Left cardiac atrium (tissue), 4 donors: Measurements from ENCODE around the gene CDC14A. TPM values are rescaled to one million over a fixed set of nuclear protein-coding genes. Genes with fewer than 3 reads are reported as not detected.

Source experiments
- ATAC-seq, 2 donors: fragments of 200-7000 bp; cut with Tn5 transposase; one replicate each; pipeline ENCODE4 v1.9.1; 2020; ENCODE audit warnings: mild to moderate bottlenecking in 2 of 2, moderate library complexity in 2 of 2
- DNase-seq: peaks from one replicate; pipeline ENCODE4 v3.0.0-alpha.2; 2020
- intact Hi-C, 2 donors: fragments of 100-400 bp; cut with DNase I; formaldehyde crosslinking; loops; one replicate each; pipeline versions ENCODE4 v1.14.1 to v1.15.1; 2022 to 2023
- total RNA-seq, 2 donors: library from RNA; stranded (reverse); fragmentation: NEBNext Ultra II Directional; extraction: Animal tissue kit (Norgen Biotek cat#: 25700); gene quantifications; one replicate each; pipeline ENCODE4 v1.2.1, GENCODE V29; 2021
- donor health status: DM: no; HTN: yes; CAD: no.
- donor health status: DM: no; HTN: yes; CAD: no; lungs with severe emphysema.
- donor health status: DM: yes; HTN: yes; CAD: no.
- donor health status: Dilated cardiomyopathy.

CDC14A gene
- total RNA-seq, 2 donors from 2014 or later, result 4.5 to 4.7 TPM

DNA sequence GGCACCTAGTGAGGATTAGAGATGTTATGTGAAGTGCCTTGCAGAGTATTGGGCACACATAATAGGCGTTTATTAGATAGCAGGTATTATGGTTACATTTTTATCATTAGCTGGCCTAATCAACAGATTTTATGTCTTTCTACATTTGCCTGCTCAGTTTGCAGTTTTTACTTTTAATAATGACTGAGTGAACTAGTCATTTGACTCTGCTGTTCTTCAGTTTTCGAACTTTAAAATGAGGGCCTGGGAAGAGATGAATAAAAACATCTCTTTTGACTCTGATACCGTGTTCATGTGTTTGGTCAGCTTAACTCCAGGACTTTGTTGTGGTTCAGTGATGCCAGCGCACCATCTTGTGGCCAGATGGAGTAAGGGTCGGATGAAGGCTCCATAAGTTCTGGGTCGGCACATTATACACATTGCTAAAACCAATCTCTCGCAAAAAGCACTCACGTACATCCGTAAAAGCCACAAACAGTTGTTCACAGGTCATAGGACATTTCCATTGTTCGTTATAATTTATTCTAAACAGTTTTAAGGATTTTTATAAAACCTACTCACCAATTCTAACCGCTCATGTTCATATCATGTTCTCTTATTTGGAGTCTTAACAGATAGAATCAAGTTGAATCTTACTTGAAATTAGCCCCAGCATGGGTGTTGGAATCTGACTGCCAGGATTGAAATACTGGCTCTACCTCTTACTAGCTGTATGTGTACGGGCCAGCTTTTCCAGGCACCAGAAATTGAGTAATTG lies 107.2 kb downstream of the CDC14A start:
- ATAC-seq (peak; percentile 87 to 91), DNase-seq (peak; percentile 75)
- intact Hi-C loops, result loop anchor here (5.0 to 10.0 kb wide), 5 partner anchors 145 to 652 kb away; no protein-coding TSS in a partner anchor

DNA sequence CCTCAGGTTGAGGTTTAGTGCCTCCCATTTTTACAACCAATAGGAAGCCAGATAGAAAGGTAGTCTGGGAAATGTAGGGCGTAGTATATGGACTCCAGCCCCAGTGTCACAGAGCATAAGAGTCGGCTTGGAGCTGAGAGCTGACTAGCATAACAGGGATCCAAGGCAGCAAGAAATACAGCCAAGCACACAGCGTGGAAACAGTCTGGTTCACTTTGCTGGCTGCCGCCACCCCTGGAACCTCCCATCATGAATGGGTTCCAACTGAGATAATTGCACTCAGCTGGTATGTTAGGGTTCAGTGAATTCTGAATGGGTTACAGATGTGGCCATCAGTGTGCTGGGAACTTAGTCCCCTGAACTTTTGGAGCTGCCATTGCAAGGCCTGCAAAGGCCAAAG lies 108.9 kb downstream of the CDC14A start:
- ATAC-seq (peak; percentile 65 to 75), DNase-seq (no peak)
- intact Hi-C loops, result loop anchor here (5.0 to 10.0 kb wide), 3 partner anchors 144 to 646 kb away; no protein-coding TSS in a partner anchor

DNA sequence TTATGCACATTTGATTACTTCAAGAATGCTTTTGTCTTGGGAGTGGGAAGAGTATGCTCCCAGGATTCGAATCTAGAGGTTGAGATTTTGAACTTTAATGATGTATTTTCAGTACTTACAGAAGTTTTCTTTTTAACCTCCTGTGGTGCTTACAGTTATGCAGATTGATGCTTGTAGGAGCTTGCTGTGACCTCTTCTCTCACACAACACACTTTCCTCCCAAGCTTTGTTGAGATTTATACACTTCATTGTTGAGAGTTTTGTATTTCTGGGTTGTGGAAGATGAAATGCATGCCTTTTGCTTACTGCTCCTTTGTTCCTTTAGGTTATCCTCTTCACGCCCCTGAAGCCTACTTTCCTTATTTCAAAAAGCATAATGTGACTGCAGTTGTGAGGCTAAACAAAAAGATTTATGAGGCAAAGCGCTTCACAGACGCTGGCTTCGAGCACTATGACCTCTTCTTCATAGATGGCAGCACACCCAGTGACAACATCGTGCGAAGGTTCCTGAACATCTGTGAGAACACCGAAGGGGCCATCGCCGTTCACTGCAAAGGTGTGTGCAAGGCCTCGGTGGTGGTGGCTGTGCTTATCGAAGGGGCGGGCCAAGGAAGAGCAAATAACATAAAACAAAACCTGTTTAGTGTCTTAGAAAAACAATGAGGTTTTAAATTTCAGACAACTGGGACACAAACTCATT lies 110.2 kb downstream of the CDC14A start:
- intact Hi-C loops, result loop anchor here (2.0 to 10.0 kb wide), 4 partner anchors 142 to 648 kb away; no protein-coding TSS in a partner anchor

DNA sequence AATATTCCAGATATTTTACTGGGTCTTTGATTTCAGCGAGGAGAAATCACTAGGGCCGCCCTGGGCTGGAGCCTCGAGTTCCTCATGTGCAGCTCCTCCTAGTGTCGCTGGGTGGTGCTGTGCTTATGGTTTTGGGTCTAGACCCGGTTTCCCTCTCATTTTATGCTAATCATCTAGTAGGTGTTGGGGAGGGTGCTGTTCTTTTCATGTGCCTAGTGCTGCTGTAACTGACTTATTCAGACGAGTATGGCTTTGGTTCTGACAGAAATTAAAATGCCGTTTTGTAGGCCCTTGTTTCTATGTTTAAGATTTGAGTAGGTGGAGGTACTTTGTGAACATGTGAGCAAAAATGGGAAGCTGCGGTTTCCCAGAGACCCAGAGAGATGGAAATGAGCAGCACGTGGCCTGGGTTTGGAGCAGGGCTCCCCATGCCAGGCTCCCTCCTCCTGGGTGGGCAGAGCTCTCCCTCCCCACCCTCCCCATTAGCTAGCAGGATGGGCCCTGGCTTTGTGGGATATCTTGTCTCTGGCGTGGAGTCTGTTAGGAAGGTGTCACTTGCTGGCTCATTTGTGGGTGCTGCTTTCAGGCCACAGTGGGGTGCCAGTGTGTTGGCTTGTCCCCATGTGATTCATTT lies 111.6 kb downstream of the CDC14A start:
- ATAC-seq (peak; percentile 73 to 78), DNase-seq (peak; percentile 56)
- intact Hi-C loops, result loop anchor here (2.0 to 10.0 kb wide), 4 partner anchors 141 to 649 kb away; no protein-coding TSS in a partner anchor

More for the DNA sequence above, 110.2 kb downstream of the CDC14A start:
- ATAC-seq, result no peak
- DNase-seq, result no peak

DNA sequence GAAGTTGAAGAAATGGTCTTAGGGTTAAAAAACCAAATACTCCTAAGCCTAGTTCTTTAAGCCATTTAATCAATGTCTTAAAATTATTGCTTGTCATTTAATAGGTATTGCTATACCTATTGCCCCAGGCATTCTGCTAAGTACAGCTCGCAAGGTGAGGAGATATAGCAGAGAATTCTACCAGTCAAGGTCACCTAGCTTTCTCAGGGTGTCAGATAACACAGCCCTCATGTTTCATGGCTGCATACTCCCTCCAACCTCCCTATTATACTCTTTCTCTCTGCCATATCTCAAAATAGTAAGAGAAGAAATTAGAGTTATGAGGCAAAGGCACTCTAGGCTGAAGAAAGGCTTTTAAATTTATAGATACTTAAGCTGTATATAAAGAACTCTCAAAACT lies 117.3 kb downstream of the CDC14A start:
- intact Hi-C loops, result loop anchor here (10.0 kb wide), 2 partner anchors 135 to 655 kb away; no protein-coding TSS in a partner anchor
- ATAC-seq, result peak in 1 of 2 donors; percentile 40
- no peak for DNase-seq

DNA sequence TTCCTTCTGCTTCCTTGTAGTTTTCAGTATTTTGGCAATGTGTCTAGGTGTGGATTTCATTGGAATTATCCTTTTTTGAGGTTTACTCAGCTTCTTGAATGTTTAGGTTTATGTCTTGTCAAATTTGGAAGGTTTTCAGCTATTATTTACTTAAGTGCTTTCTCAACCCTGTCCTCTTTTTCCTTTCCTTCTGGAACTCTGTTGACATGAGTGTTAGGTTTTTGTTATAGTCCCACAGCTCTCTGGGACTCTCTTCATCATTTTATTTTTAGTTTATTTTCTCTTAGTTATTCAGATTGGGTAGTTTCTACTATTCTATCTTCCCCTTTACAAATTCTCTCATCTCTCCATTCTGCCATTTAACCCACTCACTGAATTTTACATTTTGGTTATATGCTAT lies 122.5 kb downstream of the CDC14A start:
- DNase-seq (no peak), ATAC-seq (no peak)
- intact Hi-C loops, result no loop called here

DNA sequence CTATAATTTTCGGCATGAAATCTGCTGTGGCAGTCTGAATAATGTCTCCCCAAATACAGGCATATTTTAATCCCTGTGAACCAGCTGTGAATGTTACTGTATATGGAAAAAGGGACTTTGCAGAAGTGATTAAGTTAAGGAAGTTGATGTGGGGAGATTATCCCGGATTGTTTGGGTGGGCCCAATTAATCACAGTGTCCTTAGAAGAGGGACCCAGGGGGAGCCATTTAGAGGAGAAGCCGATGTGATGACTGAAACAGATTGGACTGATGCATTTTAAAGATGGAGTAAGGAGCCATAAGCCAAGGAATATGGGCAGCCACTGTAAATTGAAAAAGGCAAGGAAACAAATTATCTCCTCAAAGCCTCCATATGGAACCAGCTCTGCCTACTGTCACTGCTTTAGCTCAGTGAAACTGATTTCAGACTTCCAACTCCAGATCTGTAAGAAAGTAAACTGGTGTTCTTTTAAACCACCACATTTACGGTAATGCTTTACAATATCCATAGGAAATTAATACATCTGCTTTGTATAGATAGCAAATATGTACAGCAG lies 124.5 kb downstream of the CDC14A start:
- ATAC-seq, result no peak
- intact Hi-C loops, result no loop called here

DNA sequence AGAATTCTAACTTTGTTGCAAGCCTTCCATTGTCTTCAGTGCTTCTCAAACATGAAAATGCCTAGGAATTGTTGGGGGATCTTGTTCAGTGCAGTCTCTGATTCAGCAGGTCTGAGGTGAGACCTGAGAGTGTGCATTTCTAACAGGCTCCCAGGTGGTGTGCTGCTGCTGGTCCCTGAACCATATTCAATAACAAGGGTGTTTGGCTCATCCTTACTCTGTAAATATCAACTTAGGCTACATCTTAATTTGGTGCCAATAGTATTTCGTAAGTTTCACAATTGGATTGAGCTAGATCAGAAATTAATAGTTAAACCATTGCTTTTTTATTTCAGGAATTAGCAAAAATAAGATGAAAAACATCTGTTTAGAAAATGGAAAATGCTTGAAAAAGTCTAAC lies 126.5 kb downstream of the CDC14A start:
- intact Hi-C loops, result no loop called here
- no peak for ATAC-seq
- DNase-seq, result no peak

More for the DNA sequence above, 124.5 kb downstream of the CDC14A start:
- no peak for DNase-seq

DNA sequence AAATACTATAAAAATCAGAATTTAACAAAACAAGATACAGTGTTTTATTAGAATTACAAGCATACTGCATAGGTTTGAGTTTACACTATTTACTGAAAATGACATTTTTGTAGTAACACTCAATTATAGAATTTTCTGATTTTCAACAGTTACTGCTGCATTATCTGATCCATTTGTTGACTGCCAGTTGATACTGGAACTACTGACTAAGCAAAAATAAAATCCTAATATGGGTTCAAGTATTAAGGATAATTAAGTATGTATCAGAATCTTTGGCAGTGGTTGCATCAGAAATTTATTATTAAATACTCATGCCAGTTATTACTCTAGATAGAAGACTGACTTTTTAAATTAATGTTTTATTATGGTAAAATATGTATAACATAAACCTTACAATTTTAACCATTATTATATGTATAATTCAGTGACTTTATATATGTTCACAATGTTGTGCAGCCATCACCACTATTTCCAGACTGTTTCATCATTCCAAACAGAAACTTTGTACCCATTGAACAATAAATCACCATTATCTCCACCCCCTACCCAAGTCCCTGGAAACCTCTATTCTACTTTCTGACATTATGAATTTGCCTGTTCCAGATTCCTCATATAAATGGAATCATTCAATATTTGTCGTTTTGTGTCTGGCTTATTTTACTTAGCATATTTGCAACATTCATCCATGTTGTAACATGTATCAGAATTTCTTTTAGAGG lies 127.5 kb downstream of the CDC14A start:
- ATAC-seq (no peak), DNase-seq (no peak)
- intact Hi-C loops, result no loop called here

DNA sequence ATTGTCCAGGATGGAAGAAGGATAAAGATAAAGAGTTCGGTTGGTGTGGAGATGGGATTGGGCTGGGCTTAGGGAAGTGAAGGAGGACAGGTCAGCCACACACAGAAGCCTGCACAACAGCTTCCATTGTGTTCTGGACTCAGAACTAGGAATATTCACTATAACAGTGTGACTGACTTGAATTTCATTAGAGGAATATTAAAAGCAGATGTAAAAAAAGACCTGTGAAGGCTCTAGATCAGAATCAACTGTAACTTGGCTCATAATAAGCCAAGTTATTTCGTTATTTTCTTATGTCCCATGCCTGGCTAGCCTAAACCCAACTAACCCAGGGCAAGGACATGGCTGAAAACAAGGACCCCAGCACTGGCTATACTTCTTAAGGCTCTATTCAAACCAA lies 129.0 kb downstream of the CDC14A start:
- ATAC-seq, result no peak
- intact Hi-C loops, result no loop called here
- no peak for DNase-seq

DNA sequence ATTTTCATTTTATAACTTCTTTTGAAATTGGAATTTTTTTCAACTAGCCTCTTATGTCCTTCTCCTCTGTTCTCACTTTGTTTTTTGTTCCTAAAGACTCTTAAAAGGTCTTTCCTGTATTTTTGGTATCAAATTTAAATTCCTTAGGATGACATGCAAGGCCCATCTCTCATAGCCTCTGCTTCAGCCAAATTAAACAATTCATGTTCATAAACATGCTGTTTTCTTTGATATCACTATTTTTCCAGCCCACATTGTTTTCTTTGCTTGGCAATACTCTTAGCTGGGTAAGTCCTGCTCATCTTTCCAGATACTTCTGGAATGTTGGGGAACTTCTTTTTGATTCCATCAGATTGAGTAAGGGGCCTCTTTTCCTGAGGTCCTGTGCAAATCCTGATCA lies 129.9 kb downstream of the CDC14A start:
- no peak for ATAC-seq
- DNase-seq, result no peak
- intact Hi-C loops, result no loop called here

DNA sequence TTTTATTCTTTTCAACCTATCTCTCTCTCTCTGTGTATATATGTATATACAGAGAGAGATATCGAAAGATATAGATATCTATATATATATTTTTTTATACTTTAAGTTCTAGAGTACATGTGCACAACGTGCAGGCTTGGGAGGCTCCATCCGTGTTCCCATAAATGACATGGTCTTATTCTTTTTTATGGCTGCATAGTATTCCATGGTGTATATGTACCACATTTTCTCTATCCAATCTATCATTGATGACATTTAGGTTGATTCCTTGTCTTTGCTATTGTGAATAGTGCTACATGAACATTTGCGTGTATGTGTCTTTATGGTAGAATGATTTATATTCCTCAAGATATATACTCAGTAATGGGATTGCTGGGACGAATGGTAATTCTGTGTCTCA lies 130.4 kb downstream of the CDC14A start:
- DNase-seq, result no peak
- intact Hi-C loops, result no loop called here
- ATAC-seq, result no peak

DNA sequence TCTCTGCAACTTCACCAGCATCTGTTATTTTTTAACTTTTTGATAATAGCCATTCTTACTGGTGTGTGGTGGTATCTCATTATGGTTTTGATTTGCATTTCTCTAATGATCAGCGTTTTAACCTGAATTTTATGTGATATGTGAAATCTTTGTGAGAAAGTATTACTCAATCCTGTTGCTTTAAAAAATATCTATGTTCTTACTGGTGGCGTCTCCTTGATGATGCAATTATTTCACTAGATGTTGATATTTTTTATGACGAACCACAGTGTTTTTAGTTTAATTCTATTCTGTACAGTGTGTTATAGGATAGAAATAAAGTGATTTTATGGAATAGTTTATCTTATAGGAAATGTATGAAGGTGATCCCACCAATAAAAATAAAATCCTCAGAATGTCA lies 130.9 kb downstream of the CDC14A start:
- intact Hi-C loops, result no loop called here

DNA sequence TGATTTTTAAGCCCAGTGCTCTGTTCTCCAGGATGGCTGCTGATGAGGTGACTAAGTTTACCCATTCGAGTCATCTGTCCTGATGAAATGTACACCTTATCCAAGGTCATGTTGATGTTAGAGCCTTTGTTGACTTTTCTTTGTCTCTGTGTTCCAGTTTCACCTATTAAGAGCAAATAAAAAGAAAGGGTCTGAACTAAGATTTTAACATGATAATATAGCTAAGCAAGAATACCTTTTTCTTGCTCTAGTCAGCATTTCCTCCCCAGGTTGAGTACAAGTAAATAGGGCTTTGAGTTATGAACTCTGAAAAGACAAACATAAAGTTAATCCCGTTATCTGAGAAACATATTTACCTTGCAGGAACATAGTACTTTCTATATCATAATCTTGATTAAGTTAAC lies 133.6 kb downstream of the CDC14A start:
- intact Hi-C loops, result no loop called here
- DNase-seq (no peak), ATAC-seq (no peak)

More for the DNA sequence above, 130.9 kb downstream of the CDC14A start:
- ATAC-seq, result no peak
- no peak for DNase-seq

DNA sequence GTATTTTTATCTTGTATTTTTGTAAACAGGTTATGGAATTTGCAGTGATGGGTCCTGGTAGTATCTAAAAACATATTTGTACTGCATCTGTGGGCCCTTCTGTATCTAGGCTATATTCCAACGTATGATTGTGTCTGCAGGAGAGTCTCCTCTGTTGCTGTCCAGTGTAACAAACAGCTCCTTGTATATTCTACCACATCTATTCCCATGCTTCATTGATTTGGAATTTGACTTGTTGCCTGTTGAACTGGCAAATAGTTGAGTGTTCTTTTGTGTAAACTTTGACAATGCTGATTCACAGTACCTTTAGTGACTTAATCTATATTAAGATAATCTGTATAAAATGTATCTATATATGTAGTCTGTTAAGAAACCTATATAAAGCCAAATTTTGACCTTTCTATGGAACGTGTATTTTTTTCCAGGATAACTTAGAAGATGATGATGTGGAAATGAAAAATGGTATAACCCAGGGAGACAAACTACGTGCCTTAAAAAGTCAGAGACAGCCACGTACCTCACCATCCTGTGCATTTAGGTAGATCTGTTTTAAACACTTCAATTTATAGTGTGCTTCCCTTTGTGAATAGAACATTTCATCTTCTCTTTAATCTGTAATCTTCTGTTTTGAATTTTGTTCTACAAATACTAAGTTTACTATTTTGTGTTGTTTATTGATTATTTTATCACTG lies 142.2 kb downstream of the CDC14A start:
- DNase-seq, result no peak
- intact Hi-C loops, result no loop called here

DNA sequence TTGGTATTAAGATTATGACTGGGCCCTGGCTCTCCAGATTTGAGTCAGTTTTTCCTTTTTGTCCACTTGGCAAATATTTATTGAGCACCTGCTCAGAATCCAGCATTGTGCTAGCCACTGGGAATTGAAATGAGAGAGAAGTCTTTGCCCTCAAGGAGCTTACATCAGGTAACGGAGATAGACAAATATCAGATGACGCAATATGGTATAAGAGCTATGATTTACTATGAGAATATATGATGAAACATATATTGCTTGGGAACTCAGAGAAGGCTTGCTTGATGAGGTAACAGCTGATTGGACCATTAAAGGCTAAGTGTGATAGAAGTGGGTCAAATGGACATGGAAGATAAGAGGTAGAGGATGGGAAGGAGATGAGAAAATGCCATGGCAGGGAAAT lies 144.6 kb downstream of the CDC14A start:
- intact Hi-C loops, result no loop called here
- DNase-seq, result no peak
- ATAC-seq, result no peak

More for the DNA sequence above, 142.2 kb downstream of the CDC14A start:
- no peak for ATAC-seq

DNA sequence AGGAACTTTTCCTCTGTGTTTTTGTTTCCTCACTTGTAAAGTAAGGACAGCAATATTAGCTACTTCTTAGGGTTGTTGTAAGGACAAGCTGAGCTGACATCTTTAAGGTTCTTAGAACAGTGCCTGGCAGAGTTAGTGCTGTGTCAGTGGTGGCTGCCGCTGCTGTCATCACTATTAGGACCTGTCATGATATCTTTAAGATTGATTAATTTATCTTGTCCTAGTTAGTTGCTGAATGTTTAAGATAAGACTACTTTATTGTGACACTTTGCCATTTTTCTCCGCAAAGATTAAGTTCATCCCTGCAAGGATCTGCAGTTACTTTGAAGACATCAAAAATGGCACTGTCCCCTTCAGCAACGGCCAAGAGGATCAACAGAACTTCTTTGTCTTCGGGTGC lies 145.5 kb downstream of the CDC14A start:
- ATAC-seq (no peak), DNase-seq (no peak)
- intact Hi-C loops, result no loop called here

DNA sequence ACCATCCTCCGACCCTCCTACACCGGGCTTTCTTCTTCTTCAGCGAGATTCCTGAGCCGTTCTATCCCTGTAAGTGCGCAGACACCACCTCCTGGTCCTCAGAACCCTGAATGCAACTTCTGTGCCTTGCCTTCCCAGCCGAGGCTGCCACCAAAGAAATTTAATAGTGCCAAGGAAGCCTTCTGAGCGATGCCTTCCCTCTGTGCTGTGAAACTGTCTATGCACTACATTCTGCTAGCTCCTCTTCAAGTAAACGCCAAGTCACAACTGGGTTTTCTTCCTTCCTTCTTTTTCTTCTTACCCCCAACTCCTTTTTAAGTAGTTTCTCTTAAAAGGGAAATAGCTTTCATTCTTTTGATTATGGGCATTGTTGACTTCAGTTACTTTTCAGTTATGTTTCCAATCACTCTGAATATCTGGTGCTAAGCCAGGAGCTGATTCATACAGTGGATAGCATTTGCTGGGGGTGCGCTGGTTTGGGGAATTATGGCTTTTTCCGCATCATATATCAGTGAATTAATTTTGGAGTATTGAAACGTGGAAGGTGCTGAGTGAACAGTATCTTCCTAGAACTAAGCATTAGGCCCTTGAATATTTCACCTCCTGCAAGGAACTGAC lies 147.0 kb downstream of the CDC14A start:
- ATAC-seq (no peak), DNase-seq (no peak)
- intact Hi-C loops, result no loop called here
